ENCODE data around the gene ADSS2.

- TF ChIP-seq CTCF (conservative IDR thresholded peaks at IDR 0.05; ENCODE audit: low read depth, low read length) (no peak), POLR2A (IDR thresholded peaks at IDR 0.05; ENCODE audit: low read depth, low read length) (no peak), CEBPB (IDR thresholded peaks at IDR 0.05; ENCODE audit: low read depth, low read length) (no peak), MAFK (IDR thresholded peaks at IDR 0.05; ENCODE audit: low read depth, low read length) (no peak), RAD21 (IDR thresholded peaks at IDR 0.05; ENCODE audit: low read length) (no peak), NFE2L2 (IDR thresholded peaks at IDR 0.05; ENCODE audit: low read depth, low read length) (no peak), RCOR1 (IDR thresholded peaks at IDR 0.05; ENCODE audit: insufficient replicate concordance, low read length) (no peak), BHLHE40 (IDR thresholded peaks at IDR 0.05; ENCODE audit: low read depth, low read length) (no peak), CHD1 (IDR thresholded peaks at IDR 0.05; ENCODE audit: low read depth, low read length) (no peak), SMC3 (IDR thresholded peaks at IDR 0.05; ENCODE audit: low read depth, low read length) (no peak), MXI1 (IDR thresholded peaks at IDR 0.05; ENCODE audit: borderline replicate concordance, low read depth, low read length) (no peak), RFX5 (IDR thresholded peaks at IDR 0.05; ENCODE audit: low read depth, low read length) (no peak)
These were observed 4.2 kb downstream of the ADSS2 start for GRCh38 chr1:244447552-244447951.

All from IMR-90 (cell line).